Panc1 (cell line): Measurements from ENCODE around the gene PCSK2. TPM values are rescaled to one million over a fixed set of nuclear protein-coding genes. Genes with fewer than 3 reads are reported as not detected.

ENCODE experiments used
- ATAC-seq: fragments of 200-7000 bp; cut with Tn5 transposase; 2 replicates; pipeline ENCODE4 v1.9.1; 2020; ENCODE audit warnings: mild to moderate bottlenecking, moderate library complexity
- BruUV-seq: library from RNA; stranded (reverse); fragments of 400-500 nt; replicated peaks from 2 replicates; lab custom pipeline; 2021; lab: Mats Ljungman, UMichigan
- CTCF ChIA-PET: fragments of 300-600 bp; sonication (Branson Sonifier 250); formaldehyde crosslinking; loops from one replicate; lab custom pipeline; 2022; ENCODE audit warnings: antibody characterized with exemption; lab: Charles Lee
- POLR2A ChIA-PET: fragments of 300-600 bp; sonication (Branson Sonifier 250); formaldehyde crosslinking; loops from one replicate; lab custom pipeline; 2022; ENCODE audit warnings: antibody characterized with exemption; lab: Charles Lee
- DNase-seq: peaks from one replicate; pipeline ENCODE4 v3.0.0-alpha.2; 2010; ENCODE audit warnings: low read depth, low spot score
- H3K27ac ChIP-seq: 2 replicates; pipeline ENCODE4 v1.5.1; 2011; ENCODE audit warnings: mild to moderate bottlenecking, low read length, inconsistent platforms
- H3K27me3 ChIP-seq: fragments of 200-500 bp; sonication (Bioruptor generic); 2 replicates; pipeline ENCODE4 v1.6.0; 2014; ENCODE audit warnings: low read length, inconsistent platforms; ENCODE audit not compliant: control insufficient read depth, insufficient read depth
- H3K36me3 ChIP-seq: fragments of 200-500 bp; sonication (Bioruptor generic); 2 replicates; pipeline ENCODE4 v1.5.1; 2014; ENCODE audit warnings: inconsistent platforms, mild to moderate bottlenecking, low read length, moderate library complexity; ENCODE audit not compliant: control insufficient read depth, insufficient read depth
- H3K4me1 ChIP-seq: 2 replicates; pipeline ENCODE4 v1.5.1; 2011; ENCODE audit warnings: inconsistent platforms, mild to moderate bottlenecking, low read length, moderate library complexity; ENCODE audit not compliant: control insufficient read depth, insufficient read depth
- H3K4me3 ChIP-seq, 2 experiments: 2 replicates each; pipeline ENCODE4 v1.5.1; 2011 to 2012; ENCODE audit warnings: low read depth in 2 of 2, low read length in 2 of 2, mild to moderate bottlenecking in 2 of 2, inconsistent platforms in 1 of 2, moderate library complexity in 1 of 2
- H3K9me3 ChIP-seq: fragments of 200-500 bp; sonication (Bioruptor generic); 2 replicates; pipeline ENCODE4 v1.5.1; 2014; ENCODE audit warnings: low read depth, mild to moderate bottlenecking, inconsistent platforms, low read length, moderate library complexity; ENCODE audit not compliant: control insufficient read depth, insufficient read depth
- POLR2AphosphoS5 ChIP-seq: IDR thresholded peaks from 2 replicates; pipeline ENCODE4 v1.6.1; 2012; ENCODE audit warnings: mild to moderate bottlenecking, low read depth, low read length, moderate library complexity
- SIN3A ChIP-seq: IDR thresholded peaks from 2 replicates; pipeline ENCODE4 v1.6.1; 2012; ENCODE audit warnings: low read depth, mild to moderate bottlenecking, low read length, moderate library complexity, borderline replicate concordance; ENCODE audit not compliant: insufficient read depth
- TCF7L2 ChIP-seq: IDR thresholded peaks from 2 replicates; pipeline ENCODE4 v1.6.1; 2011; ENCODE audit warnings: mild to moderate bottlenecking, low read depth, low read length, inconsistent platforms
- in situ Hi-C: cut with HindIII; loops from 2 replicates; pipeline ENCODE4 v1.10.0; 2016; ENCODE audit warnings: low sequenced_read_pairs, low pct_unique_long_range_greater_than_20kb
- intact Hi-C: fragments of 100-400 bp; cut with micrococcal nuclease; formaldehyde crosslinking; loops from one replicate; pipeline ENCODE4 v1.10.0; 2022; ENCODE audit not compliant: unreplicated experiment
- total RNA-seq: library from RNA; stranded (reverse); gene quantifications from one replicate; pipeline ENCODE4 v1.2.1, GENCODE V29; 2021; ENCODE audit not compliant: unreplicated experiment
- TF ChIP-seq, protein P1 (sequence below), 2 experiments: IDR thresholded peaks; 2 replicates each; pipeline ENCODE4 v1.6.1; 2011 to 2012; ENCODE audit warnings: low read depth in 2 of 2, control low read depth in 1 of 2, low read length in 1 of 2, mild to moderate bottlenecking in 1 of 2, moderate library complexity in 1 of 2; ENCODE audit not compliant: insufficient read depth in 1 of 2
- TF ChIP-seq, protein P2 (sequence below): fragments of 450-650 bp; IDR thresholded peaks from 2 replicates; pipeline ENCODE4 v1.5.1; 2017; ENCODE audit warnings: mild to moderate bottlenecking

Gene PCSK2
- total RNA-seq, 1 experiment from 2014 or later, result not detected

DNA sequence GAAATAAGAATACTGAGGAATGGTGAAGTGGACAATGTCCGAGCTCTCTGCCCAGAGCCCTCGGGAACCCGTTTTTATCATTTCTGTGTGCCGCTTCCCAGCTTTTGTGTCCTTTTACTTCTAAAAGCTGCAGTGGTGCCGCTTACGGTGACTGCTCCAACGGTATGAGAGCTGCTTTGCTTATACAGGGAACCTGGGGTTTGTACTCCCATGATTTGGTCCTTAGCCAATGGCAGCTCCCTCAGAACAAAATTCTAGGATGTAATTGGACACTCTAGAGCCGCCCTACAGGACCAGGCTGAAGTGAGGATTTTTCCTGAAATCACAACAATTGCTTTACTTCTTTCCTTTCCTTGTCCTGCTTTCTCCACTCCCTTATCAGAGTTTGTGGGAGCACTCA lies 24.2 kb upstream of the PCSK2 start:
- Histone ChIP-seq H3K4me3 (no peak overlapping the region), H3K27ac (no peak overlapping the region), H3K9me3 (no peaks in the 10 kb centered on the region), H3K36me3 (no peaks in the 10 kb centered on the region), H3K27me3 (peaks cover 25% of the 10 kb centered on the region), H3K4me1 (no peaks in the 10 kb centered on the region)
- ATAC-seq (no peak), DNase-seq (no peak)
- TF ChIP-seq SIN3A (no peak), TCF7L2 (no peak), POLR2AphosphoS5 (no peak)
- TF ChIP-seq, protein P1, sequence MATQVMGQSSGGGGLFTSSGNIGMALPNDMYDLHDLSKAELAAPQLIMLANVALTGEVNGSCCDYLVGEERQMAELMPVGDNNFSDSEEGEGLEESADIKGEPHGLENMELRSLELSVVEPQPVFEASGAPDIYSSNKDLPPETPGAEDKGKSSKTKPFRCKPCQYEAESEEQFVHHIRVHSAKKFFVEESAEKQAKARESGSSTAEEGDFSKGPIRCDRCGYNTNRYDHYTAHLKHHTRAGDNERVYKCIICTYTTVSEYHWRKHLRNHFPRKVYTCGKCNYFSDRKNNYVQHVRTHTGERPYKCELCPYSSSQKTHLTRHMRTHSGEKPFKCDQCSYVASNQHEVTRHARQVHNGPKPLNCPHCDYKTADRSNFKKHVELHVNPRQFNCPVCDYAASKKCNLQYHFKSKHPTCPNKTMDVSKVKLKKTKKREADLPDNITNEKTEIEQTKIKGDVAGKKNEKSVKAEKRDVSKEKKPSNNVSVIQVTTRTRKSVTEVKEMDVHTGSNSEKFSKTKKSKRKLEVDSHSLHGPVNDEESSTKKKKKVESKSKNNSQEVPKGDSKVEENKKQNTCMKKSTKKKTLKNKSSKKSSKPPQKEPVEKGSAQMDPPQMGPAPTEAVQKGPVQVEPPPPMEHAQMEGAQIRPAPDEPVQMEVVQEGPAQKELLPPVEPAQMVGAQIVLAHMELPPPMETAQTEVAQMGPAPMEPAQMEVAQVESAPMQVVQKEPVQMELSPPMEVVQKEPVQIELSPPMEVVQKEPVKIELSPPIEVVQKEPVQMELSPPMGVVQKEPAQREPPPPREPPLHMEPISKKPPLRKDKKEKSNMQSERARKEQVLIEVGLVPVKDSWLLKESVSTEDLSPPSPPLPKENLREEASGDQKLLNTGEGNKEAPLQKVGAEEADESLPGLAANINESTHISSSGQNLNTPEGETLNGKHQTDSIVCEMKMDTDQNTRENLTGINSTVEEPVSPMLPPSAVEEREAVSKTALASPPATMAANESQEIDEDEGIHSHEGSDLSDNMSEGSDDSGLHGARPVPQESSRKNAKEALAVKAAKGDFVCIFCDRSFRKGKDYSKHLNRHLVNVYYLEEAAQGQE (IDR thresholded peaks at IDR 0.05; ENCODE audit: insufficient read depth in 1 of 2, low read depth in 2 of 2, low read length in 1 of 2), result no peak
- TF ChIP-seq, protein P2, sequence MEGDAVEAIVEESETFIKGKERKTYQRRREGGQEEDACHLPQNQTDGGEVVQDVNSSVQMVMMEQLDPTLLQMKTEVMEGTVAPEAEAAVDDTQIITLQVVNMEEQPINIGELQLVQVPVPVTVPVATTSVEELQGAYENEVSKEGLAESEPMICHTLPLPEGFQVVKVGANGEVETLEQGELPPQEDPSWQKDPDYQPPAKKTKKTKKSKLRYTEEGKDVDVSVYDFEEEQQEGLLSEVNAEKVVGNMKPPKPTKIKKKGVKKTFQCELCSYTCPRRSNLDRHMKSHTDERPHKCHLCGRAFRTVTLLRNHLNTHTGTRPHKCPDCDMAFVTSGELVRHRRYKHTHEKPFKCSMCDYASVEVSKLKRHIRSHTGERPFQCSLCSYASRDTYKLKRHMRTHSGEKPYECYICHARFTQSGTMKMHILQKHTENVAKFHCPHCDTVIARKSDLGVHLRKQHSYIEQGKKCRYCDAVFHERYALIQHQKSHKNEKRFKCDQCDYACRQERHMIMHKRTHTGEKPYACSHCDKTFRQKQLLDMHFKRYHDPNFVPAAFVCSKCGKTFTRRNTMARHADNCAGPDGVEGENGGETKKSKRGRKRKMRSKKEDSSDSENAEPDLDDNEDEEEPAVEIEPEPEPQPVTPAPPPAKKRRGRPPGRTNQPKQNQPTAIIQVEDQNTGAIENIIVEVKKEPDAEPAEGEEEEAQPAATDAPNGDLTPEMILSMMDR, result no peak
- in situ Hi-C loops (no loop called here), intact Hi-C loops (no loop called here)
- CTCF ChIA-PET, result no interaction called here
- POLR2A ChIA-PET, result no interaction called here
- BruUV-seq, result no TSS peak

DNA sequence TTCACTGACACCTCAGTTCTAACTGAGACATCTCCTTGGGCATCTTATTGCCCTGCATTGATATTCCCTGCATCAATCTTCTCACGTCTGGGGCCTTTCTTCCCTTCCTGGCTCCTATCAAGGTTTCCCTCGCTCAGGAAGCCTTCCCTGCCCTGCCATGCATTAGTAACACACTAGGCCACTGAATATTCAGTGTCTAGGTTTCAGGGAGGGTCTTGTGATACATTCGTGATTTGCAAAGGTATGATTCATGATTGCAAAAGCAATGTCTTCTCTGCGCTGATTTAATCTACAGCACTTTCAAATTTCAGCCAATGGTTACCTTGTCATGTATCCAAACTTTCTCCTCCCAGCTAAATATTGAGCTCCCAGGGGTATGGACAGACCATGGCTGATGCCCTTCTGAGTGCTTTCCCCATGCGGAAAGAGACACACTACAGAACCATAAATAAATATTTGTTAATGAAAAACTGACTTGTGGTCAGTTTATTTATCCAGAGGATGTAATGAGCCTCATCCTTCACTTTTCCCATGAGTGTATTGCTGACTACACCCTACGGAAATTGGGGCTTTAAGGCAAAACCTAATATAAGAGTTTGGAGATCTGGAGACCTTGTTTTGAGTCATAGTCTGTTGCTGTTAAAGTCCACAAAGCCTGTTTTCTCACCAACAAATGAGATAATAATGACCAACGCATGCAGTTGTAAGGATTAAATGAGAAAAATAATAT lies 21.6 kb upstream of the PCSK2 start:
- in situ Hi-C loops (no loop called here), intact Hi-C loops (no loop called here)
- H3K4me3 ChIP-seq, result no peak overlapping the region
- BruUV-seq, result no TSS peak
- ChIA-PET CTCF (no interaction called here), POLR2A (no interaction called here)
- H3K27me3 ChIP-seq, result peaks cover 25% of the 10 kb centered on the region
- no peaks in the 10 kb centered on the region for H3K9me3 ChIP-seq
- TF ChIP-seq, protein P1 (IDR thresholded peaks at IDR 0.05; ENCODE audit: insufficient read depth in 1 of 2, low read depth in 2 of 2, low read length in 1 of 2), result no peak
- TF ChIP-seq TCF7L2 (no peak), POLR2AphosphoS5 (no peak), SIN3A (no peak)
- TF ChIP-seq, protein P2, result no peak
- no peaks in the 10 kb centered on the region for H3K4me1 ChIP-seq
- no peaks in the 10 kb centered on the region for H3K36me3 ChIP-seq
- DNase-seq (no peak), ATAC-seq (no peak)
- H3K27ac ChIP-seq, result no peak overlapping the region
